OCI-LY7 (cell line): ENCODE data around the gene AOPEP. TPM values are rescaled to one million over a fixed set of nuclear protein-coding genes. Genes with fewer than 3 reads are reported as not detected.

Source experiments
- BruUV-seq: library from RNA; stranded (reverse); fragments of 400-500 nt; replicated peaks from 2 replicates; lab custom pipeline; 2021; lab: Mats Ljungman, UMichigan
- CTCF ChIA-PET: fragments of 300-600 bp; sonication (Branson Sonifier 250); formaldehyde crosslinking; loops from one replicate; lab custom pipeline; 2022; ENCODE audit warnings: antibody characterized with exemption; ENCODE audit not compliant: unreplicated experiment; lab: Charles Lee
- POLR2A ChIA-PET: fragments of 300-600 bp; sonication (Branson Sonifier 250); formaldehyde crosslinking; loops from one replicate; lab custom pipeline; 2022; ENCODE audit warnings: antibody characterized with exemption; lab: Charles Lee
- DNase-seq: peaks from one replicate; pipeline ENCODE4 v3.0.0-alpha.2; 2015; ENCODE audit warnings: low spot score
- H2AFZ ChIP-seq: fragments of 200-600 bp; sonication (generic), shearing (Covaris generic); 2 replicates; pipeline ENCODE4 v1.6.1; 2014; ENCODE audit warnings: mild to moderate bottlenecking, antibody characterized with exemption, low read length, moderate library complexity
- H3K27ac ChIP-seq: fragments of 200-600 bp; sonication (generic); 2 replicates; pipeline ENCODE4 v1.5.1; 2014; ENCODE audit warnings: mixed run types, low read depth, mild to moderate bottlenecking, moderate library complexity, low read length, inconsistent platforms; ENCODE audit not compliant: poor library complexity, severe bottlenecking
- H3K36me3 ChIP-seq: fragments of 200-600 bp; sonication (generic); 2 replicates; pipeline ENCODE4 v1.6.1; 2014; ENCODE audit warnings: mild to moderate bottlenecking, antibody characterized with exemption, low read length, moderate library complexity, mixed read lengths; ENCODE audit not compliant: insufficient read depth
- H3K4me1 ChIP-seq: fragments of 200-600 bp; sonication (generic); 2 replicates; pipeline ENCODE4 v1.5.1; 2014; ENCODE audit warnings: mild to moderate bottlenecking, low read length; ENCODE audit not compliant: insufficient read depth, poor library complexity, severe bottlenecking
- H3K4me2 ChIP-seq: fragments of 200-600 bp; sonication (generic); 2 replicates; pipeline ENCODE4 v1.6.1; 2014; ENCODE audit warnings: mild to moderate bottlenecking, low read length
- H3K4me3 ChIP-seq: fragments of 200-600 bp; sonication (generic); 2 replicates; pipeline ENCODE4 v1.5.1; 2014; ENCODE audit warnings: mild to moderate bottlenecking, low read depth, low read length; ENCODE audit not compliant: poor library complexity, severe bottlenecking
- H3K79me2 ChIP-seq: fragments of 200-600 bp; sonication (generic); 2 replicates; pipeline ENCODE4 v1.6.1; 2016; ENCODE audit warnings: low read depth, mild to moderate bottlenecking, low read length, moderate library complexity, mixed read lengths; ENCODE audit not compliant: insufficient read depth
- H3K9me2 ChIP-seq: fragments of 200-600 bp; sonication (generic); 2 replicates; pipeline ENCODE4 v1.6.1; 2016; ENCODE audit warnings: mild to moderate bottlenecking, low read length, mixed read lengths; ENCODE audit not compliant: insufficient read depth
- H3K9me3 ChIP-seq: fragments of 200-600 bp; sonication (generic); 2 replicates; pipeline ENCODE4 v1.6.1; 2014; ENCODE audit warnings: mild to moderate bottlenecking, mixed run types, low read length, mixed read lengths
- H4K20me1 ChIP-seq: fragments of 200-600 bp; sonication (generic); 2 replicates; pipeline ENCODE4 v1.6.1; 2014; ENCODE audit warnings: mild to moderate bottlenecking, antibody characterized with exemption, low read length, moderate library complexity, mixed read lengths; ENCODE audit not compliant: insufficient read depth
- CTCF ChIP-seq: fragments of 200-600 bp; sonication (generic); conservative IDR thresholded peaks from 2 replicates; pipeline ENCODE4 v1.5.1; 2014; ENCODE audit warnings: mild to moderate bottlenecking, antibody characterized with exemption, low read length, moderate library complexity, mixed read lengths
- EZH2phosphoT487 ChIP-seq: fragments of 200-600 bp; sonication (generic); IDR thresholded peaks from 2 replicates; pipeline ENCODE4 v1.6.1; 2018; ENCODE audit warnings: low read depth, borderline replicate concordance, mild to moderate bottlenecking, mixed run types, antibody characterized with exemption, low read length, moderate library complexity, mixed read lengths
- intact Hi-C: fragments of 100-400 bp; cut with micrococcal nuclease; formaldehyde crosslinking; loops from one replicate; pipeline ENCODE4 v1.10.0; 2022; ENCODE audit not compliant: unreplicated experiment
- total RNA-seq, 2 experiments: library from RNA; depleted of rRNA in 1 of 2; stranded (reverse); fragments of >200 nt in 1 of 2; shearing (Covaris generic) in 1 of 2; gene quantifications; 2 replicates each; pipeline ENCODE4 v1.2.3, GENCODE V29; 2014 to 2022

AOPEP gene
- total RNA-seq, 2 experiments from 2014 or later = 17.3 to 24.3 TPM

- ChIA-PET CTCF (no interaction called here), POLR2A (no interaction called here)
- BruUV-seq = no TSS peak
Measured at GRCh38 chr9:94896512-94896911, 170.0 kb downstream of the AOPEP start.

GRCh38 chr9:94899464-94900221 is 173.1 kb downstream of the AOPEP start:
- no peaks in the 10 kb centered on the region for H3K36me3 ChIP-seq
- intact Hi-C loops = no loop called here
- no TSS peak for BruUV-seq
- no peak for DNase-seq
- no peaks in the 10 kb centered on the region for H3K4me1 ChIP-seq
- ChIA-PET POLR2A (interaction anchor here (0.7 kb wide), 1 partner anchor 10 kb away, joined by 3 read pairs; no protein-coding TSS in a partner anchor), CTCF (no interaction called here)
- H3K9me3 ChIP-seq = no peaks in the 10 kb centered on the region
- H4K20me1 ChIP-seq = no peaks in the 10 kb centered on the region
- no peak overlapping the region for H2AFZ ChIP-seq
- no peak for TF ChIP-seq EZH2phosphoT487
- no peak for TF ChIP-seq CTCF
- no peaks in the 10 kb centered on the region for H3K9me2 ChIP-seq
- H3K79me2 ChIP-seq = no peaks in the 10 kb centered on the region
- H3K27ac ChIP-seq = no peak overlapping the region
- H3K4me3 ChIP-seq = no peak overlapping the region
- H3K4me2 ChIP-seq = no peak overlapping the region

More at GRCh38 chr9:94896512-94896911, 170.0 kb downstream of the AOPEP start:
- no peak for DNase-seq
- no peak overlapping the region for H2AFZ ChIP-seq
- H3K9me2 ChIP-seq = no peaks in the 10 kb centered on the region
- H4K20me1 ChIP-seq = no peaks in the 10 kb centered on the region
- peaks cover 3% of the 10 kb centered on the region; the same call in 1 of the 2 replicates for H3K9me3 ChIP-seq
- H3K27ac ChIP-seq = no peak overlapping the region
- no peaks in the 10 kb centered on the region for H3K4me1 ChIP-seq
- no peak overlapping the region for H3K4me2 ChIP-seq
- TF ChIP-seq CTCF (no peak), EZH2phosphoT487 (no peak)
- no peak overlapping the region for H3K4me3 ChIP-seq
- no peaks in the 10 kb centered on the region for H3K36me3 ChIP-seq
- intact Hi-C loops = no loop called here
- no peaks in the 10 kb centered on the region for H3K79me2 ChIP-seq

DNA sequence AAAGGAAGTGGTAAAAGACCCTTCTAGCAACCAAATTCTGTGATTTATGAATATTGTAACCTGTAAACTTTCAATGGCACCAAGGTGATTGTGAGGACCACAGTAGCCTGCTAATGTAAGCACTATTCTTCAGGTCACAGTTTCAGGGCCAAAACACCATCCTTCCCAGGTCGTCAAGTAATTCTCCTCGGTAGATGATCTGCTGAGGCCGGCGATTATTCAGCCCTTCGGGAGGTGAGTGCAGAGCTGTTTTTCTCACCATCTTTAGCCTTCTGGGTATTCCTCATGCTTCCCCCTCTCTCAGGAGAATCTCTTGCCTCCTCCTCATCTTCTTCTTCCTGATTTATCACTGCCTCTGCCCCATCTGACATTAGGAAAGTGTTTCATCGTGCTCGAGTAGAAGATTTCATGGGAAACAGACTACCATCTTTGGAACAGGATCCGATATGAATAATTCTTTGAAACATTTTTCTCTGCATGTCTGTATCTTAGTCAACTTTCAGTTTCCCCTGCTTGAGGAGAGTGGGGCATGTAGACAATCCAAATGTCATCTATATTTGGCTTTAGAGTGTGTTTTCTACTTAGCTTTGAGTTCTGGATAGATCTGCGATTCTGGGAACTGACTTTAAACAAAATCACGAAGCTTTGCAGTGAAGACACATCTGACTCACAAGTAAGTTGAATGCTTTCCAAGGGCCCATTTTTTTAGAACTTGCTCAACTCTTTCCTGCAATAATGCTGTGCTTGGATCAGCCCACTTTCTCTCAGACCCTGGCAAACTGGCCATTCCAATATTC is 173.9 kb downstream of the AOPEP start:
- Histone ChIP-seq H3K4me1 (no peaks in the 10 kb centered on the region), H3K4me3 (no peak overlapping the region), H3K36me3 (no peaks in the 10 kb centered on the region), H3K4me2 (no peak overlapping the region), H3K9me2 (no peaks in the 10 kb centered on the region), H3K27ac (no peak overlapping the region), H3K79me2 (no peaks in the 10 kb centered on the region), H4K20me1 (no peaks in the 10 kb centered on the region), H2AFZ (no peak overlapping the region), H3K9me3 (no peaks in the 10 kb centered on the region)
- no peak for DNase-seq
- POLR2A ChIA-PET = no interaction called here
- BruUV-seq = no TSS peak
- TF ChIP-seq EZH2phosphoT487 (no peak), CTCF (no peak)
- intact Hi-C loops = no loop called here
- CTCF ChIA-PET = no interaction called here
